HG03139 (cell line): ENCODE data around the gene KRT24.
"Not testable (repeated sequence)": the region's sequence is repeated elsewhere in the genome, so short reads cannot be mapped to it uniquely, and the experiment has no call there.

ENCODE experiments used
- ATAC-seq: cut with Tn5 transposase; IDR thresholded peaks from one replicate; pipeline ENCODE4 v1.9.1; 2021; ENCODE audit not compliant: unreplicated experiment

The KRT24 gene

GRCh38 chr17:40703652-40704051 lies at the start of gene KRT24:
Gene KRT24 (minus strand): TSS chr17:40703752. CDS start chr17:40703693, 59 bp downstream.
- ATAC-seq, result no peak

DNA sequence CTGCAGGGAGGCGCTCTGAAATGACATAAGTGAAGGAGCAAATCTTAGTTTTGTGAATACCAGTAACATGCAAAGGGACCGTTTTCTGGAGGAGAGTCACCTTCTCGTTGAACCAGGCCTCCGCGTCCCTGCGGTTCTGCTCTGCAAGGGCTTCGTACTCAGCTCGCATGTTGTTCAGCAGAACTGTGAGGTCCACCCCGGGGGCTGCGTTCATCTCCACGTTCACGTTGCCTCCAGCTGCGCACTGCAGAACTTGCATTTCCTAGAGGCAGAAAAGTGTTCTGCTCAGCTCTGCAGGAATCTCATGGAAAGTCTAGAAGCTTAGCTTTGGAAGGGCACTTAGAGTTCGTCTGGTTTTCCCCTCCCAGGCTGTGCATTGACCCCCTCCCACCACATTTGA lies 47.5 kb upstream of the KRT24 start:
- ATAC-seq, result no peak

- ATAC-seq, result no peak
Measured at GRCh38 chr17:40750391-40750790, 46.8 kb upstream of the KRT24 start.

DNA sequence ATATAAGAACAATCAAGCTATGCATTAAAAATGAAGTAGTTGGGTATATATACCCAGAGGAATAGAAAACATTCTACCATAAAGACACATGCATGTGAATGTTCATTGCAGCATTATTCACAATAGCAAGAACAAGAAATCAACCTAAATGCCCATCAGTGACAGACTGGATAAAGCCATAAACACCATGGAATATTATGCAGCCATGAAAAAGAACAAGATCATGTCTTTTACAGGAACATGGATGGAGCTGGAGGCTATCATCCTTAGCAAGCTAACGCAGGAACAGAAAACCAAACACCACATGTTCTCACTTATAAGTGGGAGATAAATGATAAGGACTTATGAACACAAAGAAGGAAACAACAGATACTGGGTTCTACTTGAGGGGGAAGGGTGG lies 45.1 kb upstream of the KRT24 start:
- not testable (repeated sequence) for ATAC-seq

- no peak for ATAC-seq
Measured at GRCh38 chr17:40738553-40738952, 35.0 kb upstream of the KRT24 start.

DNA sequence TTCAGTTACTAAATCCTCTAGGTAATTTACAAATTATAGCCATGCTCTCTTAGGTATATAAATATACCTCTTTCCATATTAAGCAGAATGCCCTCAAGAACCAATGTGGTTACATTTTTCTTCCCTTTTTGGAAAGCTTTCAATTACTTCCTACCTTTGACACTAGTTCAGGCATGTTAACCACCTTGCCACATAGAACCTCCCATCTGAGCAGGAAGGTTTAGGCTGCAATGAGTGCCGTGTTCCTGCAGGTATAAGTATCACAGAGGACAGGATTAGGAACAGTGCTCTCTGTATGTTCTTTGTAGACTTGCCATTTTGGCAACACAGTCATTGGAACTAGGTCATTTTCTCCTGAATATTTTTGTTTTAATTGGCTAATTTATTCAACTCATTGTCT lies 31.5 kb upstream of the KRT24 start:
- ATAC-seq, result no peak

GRCh38 chr17:40734018-40734417 lies 30.5 kb upstream of the KRT24 start:
- ATAC-seq, result no peak

DNA sequence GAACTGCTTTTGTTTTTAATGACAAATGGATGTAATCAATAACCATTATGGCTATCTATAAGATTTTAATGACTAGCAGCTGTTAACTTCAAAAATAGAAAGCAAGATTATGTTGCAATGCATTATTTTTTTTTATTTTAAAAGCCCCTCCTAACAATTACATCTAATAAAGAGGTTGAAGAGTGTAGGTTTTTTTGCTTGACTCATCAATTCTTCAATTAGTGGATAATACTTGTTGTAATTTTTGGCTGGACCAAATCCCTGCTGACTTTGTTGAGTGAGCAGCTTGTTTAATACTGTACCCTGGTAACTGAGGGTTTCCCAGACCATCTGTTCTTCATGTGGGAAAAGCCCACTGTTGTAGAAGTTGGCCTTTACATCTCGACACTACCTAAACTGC lies 27.4 kb upstream of the KRT24 start:
- ATAC-seq, result no peak

- ATAC-seq, result no peak
Measured at GRCh38 chr17:40727447-40728231, 24.1 kb upstream of the KRT24 start.

GRCh38 chr17:40726919-40727318 lies 23.4 kb upstream of the KRT24 start:
- ATAC-seq, result no peak

DNA sequence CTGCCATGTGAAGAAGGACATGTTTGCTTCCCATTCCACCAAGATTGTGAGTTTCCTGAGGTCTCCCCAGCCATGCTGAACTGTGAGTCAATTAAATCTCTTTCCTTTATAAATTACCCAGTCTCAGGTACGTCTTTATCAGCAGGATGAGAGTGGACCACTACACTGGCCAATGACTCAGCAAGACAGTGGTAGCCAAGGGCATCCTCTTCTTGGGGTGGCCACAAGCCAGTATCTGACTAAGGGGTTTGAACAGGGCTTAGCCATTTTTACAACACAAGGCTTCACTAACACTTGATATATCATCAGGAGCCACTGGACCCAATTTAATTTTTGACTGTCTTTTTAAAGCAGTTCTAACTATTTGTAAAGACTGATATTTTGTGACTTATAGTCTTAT lies 21.1 kb upstream of the KRT24 start:
- ATAC-seq, result no peak

DNA sequence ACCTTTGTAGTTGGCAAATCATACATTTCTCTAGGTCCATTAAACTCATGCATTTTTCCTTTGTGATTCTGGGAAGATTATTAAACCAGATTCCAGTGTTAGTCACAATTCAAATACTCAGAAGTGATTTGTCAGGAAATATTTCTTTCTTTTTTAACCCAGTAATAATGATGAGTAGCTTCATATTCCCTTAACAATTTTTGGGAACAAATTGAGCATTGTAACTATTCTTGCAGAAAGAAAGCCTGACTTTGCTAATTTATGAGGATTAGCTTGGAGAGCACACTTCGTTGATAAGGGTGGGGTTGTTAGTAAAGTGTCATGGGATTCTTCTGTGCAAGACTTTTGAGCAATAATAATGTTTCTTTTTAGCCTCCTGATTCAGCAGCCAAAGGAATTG lies 18.7 kb upstream of the KRT24 start:
- ATAC-seq, result no peak

DNA sequence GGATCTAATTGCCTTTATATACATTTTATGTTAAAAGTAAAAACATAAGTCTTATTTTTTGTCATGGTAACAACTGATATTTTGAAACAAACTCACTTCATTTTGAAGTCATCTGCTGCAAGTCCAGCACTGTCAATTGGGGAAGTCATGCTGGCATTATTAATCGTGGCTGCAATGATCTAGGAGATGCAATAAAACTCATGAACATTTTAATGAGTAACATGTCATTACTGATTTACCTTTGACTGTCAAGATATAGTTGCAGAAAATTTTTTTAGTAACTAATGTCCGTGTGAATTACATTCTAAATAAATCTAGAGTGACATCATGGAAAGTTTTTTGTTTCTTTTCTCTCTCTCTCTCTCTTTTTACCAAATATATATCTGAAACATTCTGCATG lies 17.3 kb upstream of the KRT24 start:
- no peak for ATAC-seq

DNA sequence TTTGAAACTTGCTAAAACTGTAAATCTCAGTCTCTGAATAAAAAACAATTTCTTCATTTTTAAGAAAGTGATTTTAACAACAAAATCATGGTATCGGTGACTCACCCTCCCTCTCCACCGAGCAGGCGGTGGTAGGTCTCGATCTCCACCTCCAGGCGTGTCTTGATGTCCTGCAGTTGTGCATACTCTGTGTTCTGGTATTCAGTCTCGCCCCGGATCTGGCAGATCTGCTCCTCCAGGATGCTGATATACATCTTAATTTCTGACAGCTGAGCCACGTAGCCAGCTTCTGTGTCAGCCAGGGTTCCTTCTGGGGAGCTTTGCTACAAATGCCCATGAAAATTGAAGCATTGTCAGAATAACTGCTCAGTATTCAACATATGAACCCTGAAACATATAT lies 15.4 kb upstream of the KRT24 start:
- no peak for ATAC-seq

DNA sequence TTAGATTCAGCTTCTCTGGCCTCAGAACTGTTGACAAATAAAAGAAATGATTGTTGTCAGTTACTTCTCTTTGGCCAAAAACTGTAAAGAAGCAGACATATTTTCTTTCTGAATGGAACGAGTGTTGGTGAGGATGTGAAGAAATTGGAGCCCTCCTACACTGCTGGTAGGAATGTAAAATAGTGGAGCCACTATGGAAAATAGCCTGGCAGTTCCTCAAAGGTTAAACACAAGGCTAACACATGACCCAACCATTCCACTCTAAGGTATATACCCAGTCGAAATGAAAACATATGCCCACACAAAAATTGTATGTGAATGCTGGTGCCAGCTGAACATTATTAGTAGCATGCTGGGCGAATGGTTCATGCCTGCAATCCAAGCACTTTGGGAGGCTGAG lies 14.2 kb upstream of the KRT24 start:
- no peak for ATAC-seq

DNA sequence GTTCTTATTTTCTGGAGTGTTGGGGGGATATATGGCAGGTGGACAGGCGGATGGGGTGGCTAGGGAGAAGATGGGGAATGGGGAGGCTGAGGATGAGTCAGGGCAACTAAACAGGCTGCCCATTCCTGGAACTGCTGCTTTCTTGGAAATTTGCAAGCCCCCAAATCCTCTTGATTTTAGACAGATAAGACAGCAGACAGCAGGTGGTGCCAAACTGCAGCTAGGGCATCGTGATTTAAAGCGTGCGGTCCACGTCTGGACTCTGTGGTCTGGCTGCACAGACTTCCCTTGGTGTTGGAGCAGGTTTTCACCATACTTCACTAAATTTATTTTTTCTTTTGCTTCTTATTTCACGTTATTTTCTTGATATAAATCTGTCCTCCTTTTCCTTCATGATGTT lies 10.9 kb upstream of the KRT24 start:
- no peak for ATAC-seq

DNA sequence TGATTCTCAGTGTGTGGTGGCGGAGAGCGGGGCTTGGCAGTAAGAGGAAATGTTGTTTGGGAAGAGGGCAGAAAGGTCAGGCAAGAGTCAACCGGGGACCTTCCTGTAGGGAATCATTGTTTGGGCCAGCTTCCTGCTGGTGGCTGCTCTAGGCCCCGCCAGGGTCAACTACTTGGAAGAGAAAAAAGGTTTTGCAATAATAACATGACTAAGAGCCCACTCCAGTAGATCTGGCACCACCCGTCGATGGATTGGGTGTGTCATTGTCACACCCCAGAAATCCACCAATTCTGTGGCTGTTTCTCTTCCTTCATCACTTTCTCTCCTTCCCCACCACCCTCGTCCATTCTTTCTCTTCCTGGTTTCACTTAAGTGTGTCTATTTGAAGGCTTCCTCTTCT lies 4.2 kb upstream of the KRT24 start:
- no peak for ATAC-seq

DNA sequence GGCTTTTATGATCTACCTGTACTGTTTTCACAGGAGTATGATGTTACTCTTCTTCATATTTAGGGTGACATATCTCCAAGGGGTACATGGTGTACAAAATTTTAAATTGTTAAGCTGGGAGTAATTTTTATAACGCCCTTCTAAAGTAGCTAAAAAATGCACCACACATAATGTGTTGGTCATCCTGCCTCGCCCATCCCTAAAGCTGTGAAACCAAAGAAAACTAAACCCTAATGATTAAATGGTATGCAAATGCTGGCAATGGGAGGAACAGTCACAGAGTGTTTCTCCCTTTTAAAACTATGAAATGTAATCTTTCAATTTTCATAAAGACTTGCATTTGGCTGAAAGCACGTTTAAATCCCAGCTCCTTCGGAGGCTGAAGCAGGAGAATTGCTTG lies 2.0 kb upstream of the KRT24 start:
- no peak for ATAC-seq

DNA sequence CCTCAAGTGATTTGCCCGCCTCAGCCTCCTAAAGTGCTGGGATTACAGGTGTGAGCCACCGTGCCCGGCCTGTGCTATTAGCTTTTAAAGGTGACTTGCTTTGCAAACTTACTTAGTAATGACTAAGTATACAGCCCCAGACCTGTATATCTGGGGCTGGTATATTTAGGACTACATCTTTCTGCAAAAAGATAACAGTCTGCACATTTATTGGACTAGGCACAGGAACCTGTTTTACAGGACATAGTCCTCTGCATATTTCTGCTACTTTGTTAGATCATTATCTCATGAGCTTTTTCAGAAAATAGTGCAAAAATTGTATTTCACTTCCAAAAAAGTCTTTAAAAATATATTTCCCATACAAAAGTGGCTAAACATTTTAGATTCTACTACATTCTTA lies 1.3 kb downstream of the KRT24 start:
- no peak for ATAC-seq

GRCh38 chr17:40699853-40700252 lies 3.7 kb downstream of the KRT24 start:
- no peak for ATAC-seq

DNA sequence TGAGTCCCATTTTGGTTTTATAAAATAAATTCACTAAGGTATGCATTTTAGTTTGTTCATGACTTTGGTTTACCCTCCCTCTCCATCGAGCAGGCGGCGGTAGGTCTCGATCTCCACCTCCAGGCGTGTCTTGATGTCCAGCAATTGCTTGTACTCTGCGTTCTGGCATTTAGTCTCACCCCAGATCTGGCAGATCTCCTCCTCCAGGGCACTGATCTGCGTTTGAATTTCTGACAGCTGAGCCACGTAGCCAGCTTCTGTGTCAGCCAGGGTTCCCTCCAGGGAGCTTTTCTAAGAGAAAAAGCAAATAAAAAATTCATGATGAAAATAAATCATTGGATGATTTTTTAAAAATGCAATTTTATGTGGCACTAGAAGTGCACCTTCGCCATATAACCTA lies 4.2 kb downstream of the KRT24 start:
- no peak for ATAC-seq

- no peak for ATAC-seq
Measured at GRCh38 chr17:40697297-40697696, 6.3 kb downstream of the KRT24 start.

- no peak for ATAC-seq
Measured at GRCh38 chr17:40696651-40697072, 6.9 kb downstream of the KRT24 start.
